WTC11 (cell line): Measurements from ENCODE around the gene CCM2. TPM values are rescaled to one million over a fixed set of nuclear protein-coding genes. Genes with fewer than 3 reads are reported as not detected.

Source experiments
- ATAC-seq: fragments of 200-7000 bp; cut with Tn5 transposase; 2 replicates; pipeline ENCODE4 v1.10.0; 2021; ENCODE audit warnings: mild to moderate bottlenecking, moderate library complexity
- CTCF ChIA-PET: fragments of 300-600 bp; sonication (Branson Sonifier 250); formaldehyde crosslinking; loops from one replicate; lab custom pipeline; 2021; ENCODE audit warnings: antibody characterized with exemption; lab: Charles Lee
- POLR2A ChIA-PET: fragments of 350-600 bp; sonication (Branson Sonifier 250); formaldehyde crosslinking; loops from one replicate; lab custom pipeline; 2021; ENCODE audit warnings: antibody characterized with exemption; lab: Charles Lee
- DNase-seq: peaks from one replicate; pipeline ENCODE4 v3.0.0; 2021; ENCODE audit warnings: low spot score
- H3K27ac Mint-ChIP-seq: 2 replicates; pipeline ENCODE4 v1.8.0; 2021; ENCODE audit warnings: mixed read lengths
- H3K27me3 Mint-ChIP-seq: 2 replicates; pipeline ENCODE4 v1.8.0; 2021; ENCODE audit warnings: low read depth, mild to moderate bottlenecking, moderate library complexity, mixed read lengths
- H3K36me3 Mint-ChIP-seq: 2 replicates; pipeline ENCODE4 v1.8.0; 2021; ENCODE audit warnings: mixed read lengths
- H3K4me1 Mint-ChIP-seq: 2 replicates; pipeline ENCODE4 v1.8.0; 2022; ENCODE audit warnings: mixed read lengths
- H3K4me3 Mint-ChIP-seq: 2 replicates; pipeline ENCODE4 v1.8.0; 2021; ENCODE audit warnings: mild to moderate bottlenecking, moderate library complexity, mixed read lengths
- H3K9me3 Mint-ChIP-seq: 2 replicates; pipeline ENCODE4 v1.8.0; 2021; ENCODE audit warnings: mixed read lengths
- ATF1 ChIP-seq: sonication (generic); formaldehyde crosslinking; IDR thresholded peaks from 2 replicates; pipeline ENCODE4 v1.8.1; 2023; ENCODE audit warnings: mild to moderate bottlenecking, moderate library complexity, missing genetic modification reagents
- CREM ChIP-seq: sonication (generic); formaldehyde crosslinking; IDR thresholded peaks from 2 replicates; pipeline ENCODE4 v1.8.1; 2022; ENCODE audit warnings: mild to moderate bottlenecking, missing genetic modification reagents, moderate library complexity
- EMX1 ChIP-seq: fragments of 250-450 bp; sonication (Bioruptor Pico); IDR thresholded peaks from 2 replicates; pipeline ENCODE4 v1.8.0; 2021; ENCODE audit warnings: mild to moderate bottlenecking
- ESRRA ChIP-seq: sonication (generic); formaldehyde crosslinking; IDR thresholded peaks from 2 replicates; pipeline ENCODE4 v1.8.1; 2022; ENCODE audit warnings: mild to moderate bottlenecking, missing genetic modification reagents, borderline replicate concordance
- FOXP1 ChIP-seq: sonication (generic); formaldehyde crosslinking; IDR thresholded peaks from 2 replicates; pipeline ENCODE4 v1.8.0; 2022; ENCODE audit warnings: missing genetic modification reagents, mild to moderate bottlenecking, moderate library complexity, borderline replicate concordance
- MYBL2 ChIP-seq: sonication (generic); formaldehyde crosslinking; IDR thresholded peaks from 2 replicates; pipeline ENCODE4 v1.8.1; 2023; ENCODE audit warnings: mild to moderate bottlenecking, moderate library complexity, missing genetic modification reagents
- RELA ChIP-seq: sonication (generic); formaldehyde crosslinking; IDR thresholded peaks from 2 replicates; pipeline ENCODE4 v1.8.1; 2022; ENCODE audit warnings: missing genetic modification reagents, mild to moderate bottlenecking, borderline replicate concordance
- RORB ChIP-seq: fragments of 250-450 bp; sonication (Bioruptor Pico); IDR thresholded peaks from 2 replicates; pipeline ENCODE4 v1.9.0; 2021; ENCODE audit warnings: mild to moderate bottlenecking
- ZNF416 ChIP-seq: fragments of 250-450 bp; sonication (Bioruptor Pico); IDR thresholded peaks from 2 replicates; pipeline ENCODE4 v1.9.0; 2021; ENCODE audit warnings: mild to moderate bottlenecking, inconsistent platforms
- ZNF423 ChIP-seq: fragments of 250-450 bp; sonication (Bioruptor Pico); IDR thresholded peaks from 2 replicates; pipeline ENCODE4 v2.1.2; 2022; ENCODE audit warnings: mild to moderate bottlenecking, moderate library complexity
- total RNA-seq: library from RNA; stranded (reverse); gene quantifications from 3 replicates; pipeline ENCODE4 v1.2.3, GENCODE V29; 2021
- TF ChIP-seq, protein P1 (sequence below): sonication (generic); formaldehyde crosslinking; IDR thresholded peaks from 2 replicates; pipeline ENCODE4 v1.8.0; 2023; ENCODE audit warnings: missing genetic modification reagents, mild to moderate bottlenecking, borderline replicate concordance
- TF ChIP-seq, protein P2 (sequence below): sonication (generic); formaldehyde crosslinking; IDR thresholded peaks from 2 replicates; pipeline ENCODE4 v1.8.1; 2022; ENCODE audit warnings: low read depth, missing genetic modification reagents, borderline replicate concordance
- TF ChIP-seq, protein P3 (sequence below): sonication (generic); formaldehyde crosslinking; IDR thresholded peaks from 2 replicates; pipeline ENCODE4 v1.8.0; 2022; ENCODE audit warnings: mild to moderate bottlenecking, missing genetic modification reagents
- TF ChIP-seq, protein P4 (sequence below): fragments of 250-450 bp; sonication (Bioruptor Pico); IDR thresholded peaks from 2 replicates; pipeline ENCODE4 v1.9.0; 2021; ENCODE audit warnings: mild to moderate bottlenecking, borderline replicate concordance
- TF ChIP-seq, protein P5 (sequence below): sonication (generic); formaldehyde crosslinking; IDR thresholded peaks from 2 replicates; pipeline ENCODE4 v1.8.1; 2023; ENCODE audit warnings: mild to moderate bottlenecking, missing genetic modification reagents, borderline replicate concordance

CCM2 gene
- total RNA-seq, 1 experiment from 2014 or later: 32.7 TPM

DNA sequence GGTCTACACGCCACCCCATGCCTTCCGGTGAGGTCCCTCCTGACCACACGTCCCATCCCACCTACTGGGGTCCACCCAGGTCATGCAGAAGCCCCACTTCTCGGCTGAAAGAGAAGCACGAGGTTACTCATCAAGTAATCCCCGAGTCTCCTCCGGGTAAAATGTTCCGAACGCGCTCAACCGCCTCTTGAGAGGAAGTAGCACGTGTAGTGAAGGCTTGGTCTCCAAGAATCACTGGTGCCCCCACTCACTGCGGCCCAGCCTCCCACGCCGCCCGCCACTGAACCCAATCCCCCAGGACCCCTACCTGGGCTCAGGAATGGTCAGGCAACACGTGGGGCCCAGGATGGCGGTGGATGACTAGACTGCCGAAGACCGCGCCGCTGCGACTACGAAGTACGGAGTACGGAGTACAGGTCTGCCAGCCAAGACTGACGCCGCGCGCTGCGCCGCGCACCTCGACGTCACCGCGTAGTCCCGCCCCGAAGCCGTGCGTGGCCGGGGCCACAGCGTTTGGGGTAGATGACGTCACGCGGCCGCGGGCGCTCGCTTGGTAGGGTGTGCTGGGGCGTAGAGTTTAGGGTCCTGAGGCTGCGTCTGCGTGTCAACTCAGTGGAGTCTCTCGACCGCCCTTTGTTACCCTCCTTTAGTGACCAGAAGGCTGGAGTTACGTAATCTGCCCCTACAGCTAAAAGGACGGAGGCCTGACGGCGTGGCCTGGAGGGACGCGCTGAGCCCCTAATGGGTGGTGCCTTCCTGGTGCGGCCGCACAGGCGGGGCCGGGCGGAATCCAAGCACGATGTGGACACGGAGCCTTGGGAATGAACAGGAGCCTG is 13.6 kb upstream of the CCM2 start (continued):
- TF ChIP-seq, protein P1, sequence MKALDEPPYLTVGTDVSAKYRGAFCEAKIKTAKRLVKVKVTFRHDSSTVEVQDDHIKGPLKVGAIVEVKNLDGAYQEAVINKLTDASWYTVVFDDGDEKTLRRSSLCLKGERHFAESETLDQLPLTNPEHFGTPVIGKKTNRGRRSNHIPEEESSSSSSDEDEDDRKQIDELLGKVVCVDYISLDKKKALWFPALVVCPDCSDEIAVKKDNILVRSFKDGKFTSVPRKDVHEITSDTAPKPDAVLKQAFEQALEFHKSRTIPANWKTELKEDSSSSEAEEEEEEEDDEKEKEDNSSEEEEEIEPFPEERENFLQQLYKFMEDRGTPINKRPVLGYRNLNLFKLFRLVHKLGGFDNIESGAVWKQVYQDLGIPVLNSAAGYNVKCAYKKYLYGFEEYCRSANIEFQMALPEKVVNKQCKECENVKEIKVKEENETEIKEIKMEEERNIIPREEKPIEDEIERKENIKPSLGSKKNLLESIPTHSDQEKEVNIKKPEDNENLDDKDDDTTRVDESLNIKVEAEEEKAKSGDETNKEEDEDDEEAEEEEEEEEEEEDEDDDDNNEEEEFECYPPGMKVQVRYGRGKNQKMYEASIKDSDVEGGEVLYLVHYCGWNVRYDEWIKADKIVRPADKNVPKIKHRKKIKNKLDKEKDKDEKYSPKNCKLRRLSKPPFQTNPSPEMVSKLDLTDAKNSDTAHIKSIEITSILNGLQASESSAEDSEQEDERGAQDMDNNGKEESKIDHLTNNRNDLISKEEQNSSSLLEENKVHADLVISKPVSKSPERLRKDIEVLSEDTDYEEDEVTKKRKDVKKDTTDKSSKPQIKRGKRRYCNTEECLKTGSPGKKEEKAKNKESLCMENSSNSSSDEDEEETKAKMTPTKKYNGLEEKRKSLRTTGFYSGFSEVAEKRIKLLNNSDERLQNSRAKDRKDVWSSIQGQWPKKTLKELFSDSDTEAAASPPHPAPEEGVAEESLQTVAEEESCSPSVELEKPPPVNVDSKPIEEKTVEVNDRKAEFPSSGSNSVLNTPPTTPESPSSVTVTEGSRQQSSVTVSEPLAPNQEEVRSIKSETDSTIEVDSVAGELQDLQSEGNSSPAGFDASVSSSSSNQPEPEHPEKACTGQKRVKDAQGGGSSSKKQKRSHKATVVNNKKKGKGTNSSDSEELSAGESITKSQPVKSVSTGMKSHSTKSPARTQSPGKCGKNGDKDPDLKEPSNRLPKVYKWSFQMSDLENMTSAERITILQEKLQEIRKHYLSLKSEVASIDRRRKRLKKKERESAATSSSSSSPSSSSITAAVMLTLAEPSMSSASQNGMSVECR (CRISPR knock-in tag): peak; percentile 89

DNA sequence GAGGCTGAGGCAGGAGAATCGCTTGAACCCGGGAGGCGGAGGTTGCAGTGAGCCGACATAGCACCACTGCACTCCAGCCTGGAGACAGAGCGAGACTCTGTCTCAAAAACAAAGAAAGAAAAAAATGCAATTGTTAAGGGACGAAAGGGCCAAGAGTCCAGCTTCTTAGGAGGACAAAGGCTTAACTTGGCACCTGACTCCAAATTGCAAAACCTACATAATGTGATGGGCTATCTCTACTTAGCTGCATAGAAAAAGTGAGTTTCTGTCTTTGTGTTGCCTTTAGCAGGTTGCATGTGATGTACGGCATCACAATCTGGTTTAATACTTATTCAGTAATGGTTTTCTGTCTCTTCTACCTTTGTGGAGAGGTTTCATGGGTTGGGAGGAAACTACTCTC is 12.5 kb upstream of the CCM2 start:
- POLR2A ChIA-PET: no interaction called here

DNA sequence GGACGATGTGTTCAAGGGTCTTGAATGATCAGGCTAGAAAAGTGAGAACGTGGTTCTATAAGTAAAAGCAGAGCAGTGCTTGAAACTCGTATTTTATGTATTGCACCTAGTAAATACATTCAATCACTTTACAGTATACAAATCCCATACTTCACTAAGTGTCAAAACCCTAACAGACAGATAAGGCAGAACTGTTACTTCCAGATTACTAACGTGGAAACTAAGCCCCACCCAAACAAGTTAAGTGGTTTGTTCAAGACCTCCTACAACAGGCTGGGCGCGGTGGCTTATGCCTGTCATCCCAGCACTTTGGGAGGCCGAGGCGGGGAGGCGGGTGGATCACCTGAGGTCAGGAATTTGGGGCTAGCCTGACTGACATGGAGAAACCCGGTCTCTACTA is 12.0 kb upstream of the CCM2 start:
- no peak for DNase-seq
- no peak for ATAC-seq
- H3K9me3 Mint-ChIP-seq: peaks cover 5% of the 10 kb centered on the region
- H3K4me3 Mint-ChIP-seq: peak overlapping the region; percentile 95; the same call in 1 of the 2 replicates
- no peak overlapping the region for H3K27ac Mint-ChIP-seq
- H3K36me3 Mint-ChIP-seq: peaks cover 41% of the 10 kb centered on the region
- ChIA-PET POLR2A (no interaction called here), CTCF (interaction anchor here (0.7 kb wide), 1 partner anchor 9 kb away, joined by 4 read pairs; no protein-coding TSS in a partner anchor)
- peaks cover 33% of the 10 kb centered on the region for H3K4me1 Mint-ChIP-seq
- no peaks in the 10 kb centered on the region; the same call in 1 of the 2 replicates for H3K27me3 Mint-ChIP-seq
- no peak for TF ChIP-seq FOXP1 (CRISPR knock-in tag)
- no peak for TF ChIP-seq MYBL2
- TF ChIP-seq, protein P2, sequence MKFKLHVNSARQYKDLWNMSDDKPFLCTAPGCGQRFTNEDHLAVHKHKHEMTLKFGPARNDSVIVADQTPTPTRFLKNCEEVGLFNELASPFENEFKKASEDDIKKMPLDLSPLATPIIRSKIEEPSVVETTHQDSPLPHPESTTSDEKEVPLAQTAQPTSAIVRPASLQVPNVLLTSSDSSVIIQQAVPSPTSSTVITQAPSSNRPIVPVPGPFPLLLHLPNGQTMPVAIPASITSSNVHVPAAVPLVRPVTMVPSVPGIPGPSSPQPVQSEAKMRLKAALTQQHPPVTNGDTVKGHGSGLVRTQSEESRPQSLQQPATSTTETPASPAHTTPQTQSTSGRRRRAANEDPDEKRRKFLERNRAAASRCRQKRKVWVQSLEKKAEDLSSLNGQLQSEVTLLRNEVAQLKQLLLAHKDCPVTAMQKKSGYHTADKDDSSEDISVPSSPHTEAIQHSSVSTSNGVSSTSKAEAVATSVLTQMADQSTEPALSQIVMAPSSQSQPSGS (CRISPR knock-in tag): no peak
- TF ChIP-seq, protein P3, sequence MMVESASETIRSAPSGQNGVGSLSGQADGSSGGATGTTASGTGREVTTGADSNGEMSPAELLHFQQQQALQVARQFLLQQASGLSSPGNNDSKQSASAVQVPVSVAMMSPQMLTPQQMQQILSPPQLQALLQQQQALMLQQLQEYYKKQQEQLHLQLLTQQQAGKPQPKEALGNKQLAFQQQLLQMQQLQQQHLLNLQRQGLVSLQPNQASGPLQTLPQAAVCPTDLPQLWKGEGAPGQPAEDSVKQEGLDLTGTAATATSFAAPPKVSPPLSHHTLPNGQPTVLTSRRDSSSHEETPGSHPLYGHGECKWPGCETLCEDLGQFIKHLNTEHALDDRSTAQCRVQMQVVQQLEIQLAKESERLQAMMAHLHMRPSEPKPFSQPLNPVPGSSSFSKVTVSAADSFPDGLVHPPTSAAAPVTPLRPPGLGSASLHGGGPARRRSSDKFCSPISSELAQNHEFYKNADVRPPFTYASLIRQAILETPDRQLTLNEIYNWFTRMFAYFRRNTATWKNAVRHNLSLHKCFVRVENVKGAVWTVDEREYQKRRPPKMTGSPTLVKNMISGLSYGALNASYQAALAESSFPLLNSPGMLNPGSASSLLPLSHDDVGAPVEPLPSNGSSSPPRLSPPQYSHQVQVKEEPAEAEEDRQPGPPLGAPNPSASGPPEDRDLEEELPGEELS (CRISPR knock-in tag): no peak
- no peak for TF ChIP-seq EMX1 (CRISPR knock-in tag)
- no peak for TF ChIP-seq ESRRA (CRISPR knock-in tag)
- no peak for TF ChIP-seq RORB (CRISPR knock-in tag)
- TF ChIP-seq, protein P4, sequence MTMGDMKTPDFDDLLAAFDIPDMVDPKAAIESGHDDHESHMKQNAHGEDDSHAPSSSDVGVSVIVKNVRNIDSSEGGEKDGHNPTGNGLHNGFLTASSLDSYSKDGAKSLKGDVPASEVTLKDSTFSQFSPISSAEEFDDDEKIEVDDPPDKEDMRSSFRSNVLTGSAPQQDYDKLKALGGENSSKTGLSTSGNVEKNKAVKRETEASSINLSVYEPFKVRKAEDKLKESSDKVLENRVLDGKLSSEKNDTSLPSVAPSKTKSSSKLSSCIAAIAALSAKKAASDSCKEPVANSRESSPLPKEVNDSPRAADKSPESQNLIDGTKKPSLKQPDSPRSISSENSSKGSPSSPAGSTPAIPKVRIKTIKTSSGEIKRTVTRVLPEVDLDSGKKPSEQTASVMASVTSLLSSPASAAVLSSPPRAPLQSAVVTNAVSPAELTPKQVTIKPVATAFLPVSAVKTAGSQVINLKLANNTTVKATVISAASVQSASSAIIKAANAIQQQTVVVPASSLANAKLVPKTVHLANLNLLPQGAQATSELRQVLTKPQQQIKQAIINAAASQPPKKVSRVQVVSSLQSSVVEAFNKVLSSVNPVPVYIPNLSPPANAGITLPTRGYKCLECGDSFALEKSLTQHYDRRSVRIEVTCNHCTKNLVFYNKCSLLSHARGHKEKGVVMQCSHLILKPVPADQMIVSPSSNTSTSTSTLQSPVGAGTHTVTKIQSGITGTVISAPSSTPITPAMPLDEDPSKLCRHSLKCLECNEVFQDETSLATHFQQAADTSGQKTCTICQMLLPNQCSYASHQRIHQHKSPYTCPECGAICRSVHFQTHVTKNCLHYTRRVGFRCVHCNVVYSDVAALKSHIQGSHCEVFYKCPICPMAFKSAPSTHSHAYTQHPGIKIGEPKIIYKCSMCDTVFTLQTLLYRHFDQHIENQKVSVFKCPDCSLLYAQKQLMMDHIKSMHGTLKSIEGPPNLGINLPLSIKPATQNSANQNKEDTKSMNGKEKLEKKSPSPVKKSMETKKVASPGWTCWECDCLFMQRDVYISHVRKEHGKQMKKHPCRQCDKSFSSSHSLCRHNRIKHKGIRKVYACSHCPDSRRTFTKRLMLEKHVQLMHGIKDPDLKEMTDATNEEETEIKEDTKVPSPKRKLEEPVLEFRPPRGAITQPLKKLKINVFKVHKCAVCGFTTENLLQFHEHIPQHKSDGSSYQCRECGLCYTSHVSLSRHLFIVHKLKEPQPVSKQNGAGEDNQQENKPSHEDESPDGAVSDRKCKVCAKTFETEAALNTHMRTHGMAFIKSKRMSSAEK: no peak
- TF ChIP-seq, protein P5, sequence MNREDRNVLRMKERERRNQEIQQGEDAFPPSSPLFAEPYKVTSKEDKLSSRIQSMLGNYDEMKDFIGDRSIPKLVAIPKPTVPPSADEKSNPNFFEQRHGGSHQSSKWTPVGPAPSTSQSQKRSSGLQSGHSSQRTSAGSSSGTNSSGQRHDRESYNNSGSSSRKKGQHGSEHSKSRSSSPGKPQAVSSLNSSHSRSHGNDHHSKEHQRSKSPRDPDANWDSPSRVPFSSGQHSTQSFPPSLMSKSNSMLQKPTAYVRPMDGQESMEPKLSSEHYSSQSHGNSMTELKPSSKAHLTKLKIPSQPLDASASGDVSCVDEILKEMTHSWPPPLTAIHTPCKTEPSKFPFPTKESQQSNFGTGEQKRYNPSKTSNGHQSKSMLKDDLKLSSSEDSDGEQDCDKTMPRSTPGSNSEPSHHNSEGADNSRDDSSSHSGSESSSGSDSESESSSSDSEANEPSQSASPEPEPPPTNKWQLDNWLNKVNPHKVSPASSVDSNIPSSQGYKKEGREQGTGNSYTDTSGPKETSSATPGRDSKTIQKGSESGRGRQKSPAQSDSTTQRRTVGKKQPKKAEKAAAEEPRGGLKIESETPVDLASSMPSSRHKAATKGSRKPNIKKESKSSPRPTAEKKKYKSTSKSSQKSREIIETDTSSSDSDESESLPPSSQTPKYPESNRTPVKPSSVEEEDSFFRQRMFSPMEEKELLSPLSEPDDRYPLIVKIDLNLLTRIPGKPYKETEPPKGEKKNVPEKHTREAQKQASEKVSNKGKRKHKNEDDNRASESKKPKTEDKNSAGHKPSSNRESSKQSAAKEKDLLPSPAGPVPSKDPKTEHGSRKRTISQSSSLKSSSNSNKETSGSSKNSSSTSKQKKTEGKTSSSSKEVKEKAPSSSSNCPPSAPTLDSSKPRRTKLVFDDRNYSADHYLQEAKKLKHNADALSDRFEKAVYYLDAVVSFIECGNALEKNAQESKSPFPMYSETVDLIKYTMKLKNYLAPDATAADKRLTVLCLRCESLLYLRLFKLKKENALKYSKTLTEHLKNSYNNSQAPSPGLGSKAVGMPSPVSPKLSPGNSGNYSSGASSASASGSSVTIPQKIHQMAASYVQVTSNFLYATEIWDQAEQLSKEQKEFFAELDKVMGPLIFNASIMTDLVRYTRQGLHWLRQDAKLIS (CRISPR knock-in tag): no peak

More for the DNA sequence above, 12.5 kb upstream of the CCM2 start:
- peak overlapping the region; percentile 95 for H3K4me3 Mint-ChIP-seq
- CTCF ChIA-PET: no interaction called here
- DNase-seq (no peak), ATAC-seq (no peak)
- TF ChIP-seq CREM (no peak), ZNF416 (CRISPR knock-in tag) (no peak), ATF1 (CRISPR knock-in tag) (no peak), RELA (CRISPR knock-in tag) (no peak), ZNF423 (CRISPR knock-in tag) (no peak)
- peaks cover 42% of the 10 kb centered on the region for H3K36me3 Mint-ChIP-seq
- no peaks in the 10 kb centered on the region for H3K9me3 Mint-ChIP-seq
- H3K27ac Mint-ChIP-seq: peak overlapping the region; percentile 97
- peaks cover 33% of the 10 kb centered on the region for H3K4me1 Mint-ChIP-seq
- H3K27me3 Mint-ChIP-seq: no peaks in the 10 kb centered on the region; the same call in 1 of the 2 replicates
